Stimulated activated naive CD8-positive, alpha-beta T cell treated with anti-CD3 and anti-CD28 coated beads, Interleukin-15, Interleukin-2, amounts not matched to agents 100 ng/mL and 50 ng/mL, for 24 hours (primary cell): ENCODE data around the gene TPRN.
A peak's percentile ranks its signal among the peaks of the same experiment; 100 is the strongest.

Experiments used
- H3K27ac Mint-ChIP-seq: one replicate; pipeline ENCODE4 v1.8.0; 2021; ENCODE audit warnings: mild to moderate bottlenecking, mixed read lengths
- H3K27me3 Mint-ChIP-seq: one replicate; pipeline ENCODE4 v1.8.0; 2021; ENCODE audit warnings: mixed read lengths
- H3K36me3 Mint-ChIP-seq: one replicate; pipeline ENCODE4 v1.8.0; 2021; ENCODE audit warnings: low read depth, mixed read lengths
- H3K4me1 Mint-ChIP-seq: one replicate; pipeline ENCODE4 v1.8.0; 2021; ENCODE audit warnings: low read depth, mixed read lengths
- H3K4me3 Mint-ChIP-seq: one replicate; pipeline ENCODE4 v1.8.0; 2021; ENCODE audit warnings: mild to moderate bottlenecking, mixed read lengths
- H3K9me3 Mint-ChIP-seq: one replicate; pipeline ENCODE4 v1.8.0; 2021; ENCODE audit warnings: mixed read lengths

TPRN gene

GRCh38 chr9:137163805-137164204 lies 36.7 kb downstream of the TPRN start:
- Mint-ChIP-seq H3K27me3 (peaks cover 29% of the 10 kb centered on the region), H3K4me3 (no peak overlapping the region), H3K4me1 (peaks cover 7% of the 10 kb centered on the region), H3K9me3 (no peaks in the 10 kb centered on the region), H3K36me3 (no peaks in the 10 kb centered on the region), H3K27ac (no peak overlapping the region)

GRCh38 chr9:137163365-137163715 lies 37.2 kb downstream of the TPRN start:
- H3K27ac Mint-ChIP-seq, result no peak overlapping the region

GRCh38 chr9:137162505-137163364 lies 37.8 kb downstream of the TPRN start:
- Mint-ChIP-seq H3K4me3 (no peak overlapping the region), H3K27ac (no peak overlapping the region), H3K36me3 (no peaks in the 10 kb centered on the region), H3K9me3 (no peaks in the 10 kb centered on the region), H3K27me3 (peaks cover 35% of the 10 kb centered on the region), H3K4me1 (peaks cover 6% of the 10 kb centered on the region)

More at GRCh38 chr9:137163365-137163715, 37.2 kb downstream of the TPRN start:
- H3K9me3 Mint-ChIP-seq, result no peaks in the 10 kb centered on the region
- no peak overlapping the region for H3K4me3 Mint-ChIP-seq
- peaks cover 29% of the 10 kb centered on the region for H3K27me3 Mint-ChIP-seq
- H3K36me3 Mint-ChIP-seq, result no peaks in the 10 kb centered on the region
- H3K4me1 Mint-ChIP-seq, result peaks cover 6% of the 10 kb centered on the region

- H3K4me3 Mint-ChIP-seq, result no peak overlapping the region
- H3K27ac Mint-ChIP-seq, result no peak overlapping the region
- no peaks in the 10 kb centered on the region for H3K36me3 Mint-ChIP-seq
- peaks cover 35% of the 10 kb centered on the region for H3K27me3 Mint-ChIP-seq
- no peaks in the 10 kb centered on the region for H3K9me3 Mint-ChIP-seq
- H3K4me1 Mint-ChIP-seq, result peaks cover 12% of the 10 kb centered on the region
These were observed 38.7 kb downstream of the TPRN start for GRCh38 chr9:137161558-137162486.

GRCh38 chr9:137160716-137161557 lies 39.6 kb downstream of the TPRN start:
- H3K9me3 Mint-ChIP-seq, result no peaks in the 10 kb centered on the region
- H3K36me3 Mint-ChIP-seq, result no peaks in the 10 kb centered on the region
- peaks cover 32% of the 10 kb centered on the region for H3K27me3 Mint-ChIP-seq
- no peak overlapping the region for H3K27ac Mint-ChIP-seq
- peaks cover 12% of the 10 kb centered on the region for H3K4me1 Mint-ChIP-seq
- no peak overlapping the region for H3K4me3 Mint-ChIP-seq

GRCh38 chr9:137160054-137160425 lies 40.5 kb downstream of the TPRN start:
- H3K4me3 Mint-ChIP-seq, result no peak overlapping the region
- no peaks in the 10 kb centered on the region for H3K9me3 Mint-ChIP-seq
- H3K27me3 Mint-ChIP-seq, result peaks cover 36% of the 10 kb centered on the region
- peaks cover 12% of the 10 kb centered on the region for H3K4me1 Mint-ChIP-seq
- H3K36me3 Mint-ChIP-seq, result no peaks in the 10 kb centered on the region
- no peak overlapping the region for H3K27ac Mint-ChIP-seq

- Mint-ChIP-seq H3K9me3 (no peaks in the 10 kb centered on the region), H3K27me3 (peaks cover 40% of the 10 kb centered on the region), H3K4me3 (no peak overlapping the region), H3K4me1 (peaks cover 12% of the 10 kb centered on the region), H3K36me3 (no peaks in the 10 kb centered on the region), H3K27ac (no peak overlapping the region)
These were observed 41.2 kb downstream of the TPRN start for GRCh38 chr9:137159105-137160053.

- H3K4me3 Mint-ChIP-seq, result no peak overlapping the region
- peaks cover 40% of the 10 kb centered on the region for H3K27me3 Mint-ChIP-seq
- no peaks in the 10 kb centered on the region for H3K9me3 Mint-ChIP-seq
- H3K36me3 Mint-ChIP-seq, result no peaks in the 10 kb centered on the region
- no peak overlapping the region for H3K27ac Mint-ChIP-seq
- H3K4me1 Mint-ChIP-seq, result peaks cover 12% of the 10 kb centered on the region
These were observed 41.9 kb downstream of the TPRN start for GRCh38 chr9:137158625-137159024.

- Mint-ChIP-seq H3K4me1 (peaks cover 12% of the 10 kb centered on the region), H3K27ac (no peak overlapping the region), H3K9me3 (no peaks in the 10 kb centered on the region), H3K36me3 (no peaks in the 10 kb centered on the region), H3K27me3 (peaks cover 34% of the 10 kb centered on the region), H3K4me3 (no peak overlapping the region)
These were observed 42.7 kb downstream of the TPRN start for GRCh38 chr9:137157618-137158415.

GRCh38 chr9:137156567-137157375 lies 43.8 kb downstream of the TPRN start:
- Mint-ChIP-seq H3K36me3 (no peaks in the 10 kb centered on the region), H3K27ac (no peak overlapping the region), H3K27me3 (peaks cover 33% of the 10 kb centered on the region), H3K9me3 (no peaks in the 10 kb centered on the region), H3K4me3 (peak overlapping the region; percentile 47), H3K4me1 (peaks cover 15% of the 10 kb centered on the region)

- H3K27ac Mint-ChIP-seq, result no peak overlapping the region
- H3K9me3 Mint-ChIP-seq, result no peaks in the 10 kb centered on the region
- peaks cover 16% of the 10 kb centered on the region for H3K27me3 Mint-ChIP-seq
- no peaks in the 10 kb centered on the region for H3K36me3 Mint-ChIP-seq
- no peak overlapping the region for H3K4me3 Mint-ChIP-seq
- peaks cover 20% of the 10 kb centered on the region for H3K4me1 Mint-ChIP-seq
These were observed 47.6 kb downstream of the TPRN start for GRCh38 chr9:137152844-137153405.
